Gastroesophageal sphincter (tissue), 4 donors: ENCODE data around the gene HEATR5B. TPM values are rescaled to one million over a fixed set of nuclear protein-coding genes. Genes with fewer than 3 reads are reported as not detected.

Experiments used
- ATAC-seq: fragments of 150-250 bp; one replicate; pipeline ENCODE4 v1.9.1; 2016; ENCODE audit warnings: mild to moderate bottlenecking, moderate library complexity
- H3K27ac ChIP-seq, 4 donors: fragments of 200-600 bp; sonication (generic) in 3 of 4; 1 replicate in 3 of 4; 2 replicates in 1 of 4; pipeline ENCODE4 v1.5.1; 2016 to 2019
- H3K27me3 ChIP-seq: fragments of 200-600 bp; sonication (generic); one replicate; pipeline ENCODE4 v1.5.1; 2019
- H3K36me3 ChIP-seq, 2 donors: fragments of 200-600 bp; sonication (generic); one replicate each; pipeline ENCODE4 v1.5.1; 2019; ENCODE audit warnings: control low read depth in 1 of 2
- H3K4me1 ChIP-seq, 3 donors: fragments of 200-600 bp; sonication (generic); 1 replicate in 2 of 3; 2 replicates in 1 of 3; pipeline ENCODE4 v1.5.1; 2016 to 2019; ENCODE audit warnings: control low read depth in 2 of 3
- H3K4me3 ChIP-seq, 2 donors: fragments of 200-600 bp; sonication (generic); one replicate each; pipeline ENCODE4 v1.5.1; 2019; ENCODE audit warnings: mild to moderate bottlenecking in 1 of 2, moderate library complexity in 1 of 2
- H3K9me3 ChIP-seq, 3 donors: fragments of 200-600 bp; sonication (generic); one replicate each; pipeline ENCODE4 v1.5.1; 2017 to 2019; ENCODE audit warnings: control low read depth in 2 of 3
- CTCF ChIP-seq, 4 experiments: fragments of 200-600 bp in 2 of 4; fragments of 450-650 bp in 2 of 4; sonication (generic) in 1 of 4; IDR thresholded peaks; one replicate each; pipeline ENCODE4 v1.5.1; 2017 to 2019; ENCODE audit warnings: antibody characterized with exemption in 4 of 4, mild to moderate bottlenecking in 2 of 4, moderate library complexity in 2 of 4
- EP300 ChIP-seq: sonication (generic); formaldehyde crosslinking; IDR thresholded peaks from one replicate; pipeline ENCODE4 v1.6.1; 2017; ENCODE audit warnings: antibody characterized with exemption, mild to moderate bottlenecking
- POLR2A ChIP-seq, 2 donors: fragments of 450-650 bp; IDR thresholded peaks; one replicate each; pipeline ENCODE4 v1.6.1; 2017; ENCODE audit warnings: antibody characterized with exemption in 2 of 2, mild to moderate bottlenecking in 2 of 2, moderate library complexity in 1 of 2
- POLR2AphosphoS5 ChIP-seq: sonication (generic); formaldehyde crosslinking; IDR thresholded peaks from one replicate; pipeline ENCODE4 v1.6.1; 2017; ENCODE audit warnings: antibody characterized with exemption
- WGBS, 2 donors: methylation state at CpG; one replicate each; pipeline ENCODE4 v1.1.5; 2018; ENCODE audit warnings: low coverage in 1 of 2; 5-methylcytosine and 5-hydroxymethylcytosine counted together
- total RNA-seq, 4 donors: library from RNA; depleted of rRNA; stranded (reverse); fragments of >200 nt; gene quantifications; one replicate each; pipeline ENCODE4 v1.1.0, GENCODE V29; 2016

Gene HEATR5B
- total RNA-seq, 4 donors from 2014 or later: 17.6 to 32.1 (median 22.1) TPM

GRCh38 chr2:37117566-37117965 lies 33.4 kb upstream of the HEATR5B start:
- H3K9me3 ChIP-seq: no peaks in the 10 kb centered on the region
- H3K4me3 ChIP-seq: no peak overlapping the region
- ATAC-seq: no peak
- H3K27me3 ChIP-seq: no peaks in the 10 kb centered on the region
- 83 to 100% methylated on average over 1 of the region's 1 CpG for WGBS, 2 donors
- peaks cover 0 to 98% of the 10 kb centered on the region in 2 donors for H3K36me3 ChIP-seq
- H3K27ac ChIP-seq: no peak overlapping the region
- H3K4me1 ChIP-seq: no peaks in the 10 kb centered on the region
- TF ChIP-seq EP300: no peak
- TF ChIP-seq POLR2A (IDR thresholded peaks at IDR 0.05): no peak
- no peak for TF ChIP-seq CTCF (IDR thresholded peaks at IDR 0.05)
- TF ChIP-seq POLR2AphosphoS5: no peak

- H3K27me3 ChIP-seq: no peaks in the 10 kb centered on the region
- peaks cover 0 to 96% of the 10 kb centered on the region in 2 donors for H3K36me3 ChIP-seq
- no peak overlapping the region for H3K4me3 ChIP-seq
- TF ChIP-seq POLR2AphosphoS5 (no peak), POLR2A (IDR thresholded peaks at IDR 0.05) (no peak), EP300 (no peak), CTCF (IDR thresholded peaks at IDR 0.05) (no peak)
- WGBS, 2 donors: 100% methylated on average over 1 of the region's 2 CpGs
- no peak overlapping the region for H3K27ac ChIP-seq
- H3K4me1 ChIP-seq: no peaks in the 10 kb centered on the region
- no peak for ATAC-seq
- H3K9me3 ChIP-seq: no peaks in the 10 kb centered on the region
Measured at GRCh38 chr2:37111958-37112357, 27.8 kb upstream of the HEATR5B start.

- WGBS, 2 donors: 90 to 92% methylated on average over 4 of the region's 4 CpGs
- Histone ChIP-seq H3K4me3 (no peak overlapping the region), H3K27ac (no peak overlapping the region), H3K27me3 (no peaks in the 10 kb centered on the region), H3K4me1 (no peaks in the 10 kb centered on the region), H3K36me3 (peaks cover 4 to 96% of the 10 kb centered on the region in 2 donors), H3K9me3 (no peaks in the 10 kb centered on the region)
- TF ChIP-seq EP300 (no peak), POLR2AphosphoS5 (no peak), POLR2A (IDR thresholded peaks at IDR 0.05) (no peak), CTCF (IDR thresholded peaks at IDR 0.05) (no peak)
- ATAC-seq: no peak
Measured at GRCh38 chr2:37110306-37111212, 26.4 kb upstream of the HEATR5B start.

GRCh38 chr2:37109523-37109922 lies 25.4 kb upstream of the HEATR5B start:
- no peak for ATAC-seq
- Histone ChIP-seq H3K27me3 (no peaks in the 10 kb centered on the region), H3K36me3 (peaks cover 4 to 99% of the 10 kb centered on the region in 2 donors), H3K9me3 (no peaks in the 10 kb centered on the region), H3K4me1 (no peaks in the 10 kb centered on the region), H3K27ac (no peak overlapping the region), H3K4me3 (no peak overlapping the region)
- TF ChIP-seq POLR2AphosphoS5 (no peak), POLR2A (IDR thresholded peaks at IDR 0.05) (no peak), CTCF (IDR thresholded peaks at IDR 0.05) (no peak), EP300 (no peak)
- WGBS, 2 donors: 89 to 93% methylated on average over 3 to 4 of the region's 4 CpGs

- 73 to 86% methylated on average over 4 to 5 of the region's 5 CpGs for WGBS, 2 donors
- Histone ChIP-seq H3K9me3 (no peaks in the 10 kb centered on the region), H3K4me1 (no peaks in the 10 kb centered on the region), H3K36me3 (peaks cover 4 to 99% of the 10 kb centered on the region in 2 donors), H3K27ac (no peak overlapping the region), H3K4me3 (no peak overlapping the region), H3K27me3 (no peaks in the 10 kb centered on the region)
- TF ChIP-seq POLR2A (IDR thresholded peaks at IDR 0.05) (no peak), CTCF (IDR thresholded peaks at IDR 0.05) (no peak), EP300 (no peak), POLR2AphosphoS5 (no peak)
- ATAC-seq: no peak
Measured at GRCh38 chr2:37105150-37105549, 21.0 kb upstream of the HEATR5B start.
